Nephron progenitor cell (in vitro differentiated cells): ENCODE measurements around the gene FAM180B.

Source experiments
- DNase-seq: peaks from one replicate; pipeline ENCODE4 v3.0.0; 2021
- H3K27ac Mint-ChIP-seq: 2 replicates; pipeline ENCODE4 v1.8.0; 2021; ENCODE audit warnings: mild to moderate bottlenecking, moderate library complexity, mixed read lengths
- H3K27me3 Mint-ChIP-seq: 2 replicates; pipeline ENCODE4 v1.8.0; 2021; ENCODE audit warnings: mild to moderate bottlenecking, low read depth, mixed read lengths; ENCODE audit not compliant: poor library complexity
- H3K36me3 Mint-ChIP-seq: 2 replicates; pipeline ENCODE4 v1.8.0; 2021; ENCODE audit warnings: low read depth, mixed read lengths
- H3K4me1 Mint-ChIP-seq: 2 replicates; pipeline ENCODE4 v1.8.0; 2021; ENCODE audit warnings: mixed read lengths
- H3K4me3 Mint-ChIP-seq: 2 replicates; pipeline ENCODE4 v1.8.0; 2021; ENCODE audit warnings: mild to moderate bottlenecking, moderate library complexity, mixed read lengths
- H3K9me3 Mint-ChIP-seq: 2 replicates; pipeline ENCODE4 v1.8.0; 2021; ENCODE audit warnings: mild to moderate bottlenecking, moderate library complexity, mixed read lengths
- CTCF ChIP-seq: fragments of 200-600 bp; sonication (generic); IDR thresholded peaks from 2 replicates; pipeline ENCODE4 v1.5.0; 2021; ENCODE audit warnings: antibody characterized with exemption

FAM180B gene

GRCh38 chr11:47571895-47572294 is 14.6 kb upstream of the FAM180B start:
- H3K4me1 Mint-ChIP-seq = peaks cover 2% of the 10 kb centered on the region
- no peak overlapping the region for H3K27ac Mint-ChIP-seq
- TF ChIP-seq CTCF = no peak

DNA sequence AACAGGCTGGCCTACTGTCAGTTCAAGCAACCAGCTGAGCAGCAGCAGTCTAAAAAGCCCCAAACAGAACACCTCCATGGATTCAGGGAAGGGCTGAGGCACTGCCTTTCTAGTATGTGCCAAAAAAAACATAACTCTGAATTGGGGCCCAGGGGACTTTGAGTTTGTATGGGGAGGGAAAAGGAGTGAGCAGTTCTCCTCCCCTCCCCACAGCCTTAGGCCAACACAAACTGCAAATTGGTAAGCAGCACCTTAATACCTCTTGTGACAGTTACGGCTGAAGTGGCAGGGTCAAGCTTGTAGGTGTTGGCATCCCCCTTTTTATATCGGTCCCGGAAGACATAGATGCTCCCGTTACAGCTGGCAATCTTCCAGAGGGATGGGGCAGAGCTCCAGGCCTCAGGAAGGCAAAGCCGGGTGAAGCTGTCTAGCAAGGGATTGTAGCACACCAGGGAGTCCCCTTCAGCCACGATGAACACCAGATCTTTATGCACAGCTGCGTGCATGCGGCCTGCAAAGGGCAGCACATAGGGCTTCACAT is 13.7 kb upstream of the FAM180B start:
- no peak for TF ChIP-seq CTCF
- Mint-ChIP-seq H3K4me3 (no peak overlapping the region), H3K27ac (peak overlapping the region; percentile 73), H3K36me3 (peaks cover 60% of the 10 kb centered on the region), H3K4me1 (peaks cover 10% of the 10 kb centered on the region), H3K27me3 (no peaks in the 10 kb centered on the region), H3K9me3 (no peaks in the 10 kb centered on the region)
- no peak for DNase-seq

More at GRCh38 chr11:47571895-47572294, 14.6 kb upstream of the FAM180B start:
- Mint-ChIP-seq H3K9me3 (no peaks in the 10 kb centered on the region), H3K4me3 (no peak overlapping the region), H3K36me3 (peaks cover 55% of the 10 kb centered on the region), H3K27me3 (no peaks in the 10 kb centered on the region)
- DNase-seq = no peak

GRCh38 chr11:47573321-47573720 is 13.2 kb upstream of the FAM180B start:
- H3K4me3 Mint-ChIP-seq = no peak overlapping the region
- H3K4me1 Mint-ChIP-seq = peaks cover 16% of the 10 kb centered on the region
- DNase-seq = no peak
- H3K27ac Mint-ChIP-seq = no peak overlapping the region
- H3K36me3 Mint-ChIP-seq = peaks cover 60% of the 10 kb centered on the region
- H3K9me3 Mint-ChIP-seq = no peaks in the 10 kb centered on the region
- TF ChIP-seq CTCF = no peak
- H3K27me3 Mint-ChIP-seq = no peaks in the 10 kb centered on the region

GRCh38 chr11:47577460-47578041 is 8.9 kb upstream of the FAM180B start:
- H3K4me1 Mint-ChIP-seq = peaks cover 43% of the 10 kb centered on the region
- no peaks in the 10 kb centered on the region for H3K9me3 Mint-ChIP-seq
- no peak for DNase-seq
- H3K4me3 Mint-ChIP-seq = peak overlapping the region; percentile 98
- no peaks in the 10 kb centered on the region for H3K27me3 Mint-ChIP-seq
- peak overlapping the region; percentile 100 for H3K27ac Mint-ChIP-seq
- TF ChIP-seq CTCF = no peak
- peaks cover 62% of the 10 kb centered on the region for H3K36me3 Mint-ChIP-seq

GRCh38 chr11:47578524-47579494 is 7.7 kb upstream of the FAM180B start, which contains the start of the genes KBTBD4 and NDUFS3:
Gene KBTBD4, minus strand, starts transcription at chr11:47578970. Its CDS starts 19 bp downstream, at chr11:47578951.
Gene NDUFS3, plus strand, starts transcription at chr11:47579074. Its CDS starts 18 bp downstream, at chr11:47579092.
- H3K36me3 Mint-ChIP-seq = peaks cover 59% of the 10 kb centered on the region

More at GRCh38 chr11:47578524-47579494, 7.7 kb upstream of the FAM180B start, which contains the start of the genes KBTBD4 and NDUFS3:
- H3K27me3 Mint-ChIP-seq = no peaks in the 10 kb centered on the region
- TF ChIP-seq CTCF = no peak
- H3K9me3 Mint-ChIP-seq = no peaks in the 10 kb centered on the region
- H3K27ac Mint-ChIP-seq = peak within 1 kb of the TSS; percentile 100
- peak; percentile 96 for DNase-seq
- peak within 1 kb of the TSS; percentile 98 for H3K4me3 Mint-ChIP-seq
- peaks cover 43% of the 10 kb centered on the region for H3K4me1 Mint-ChIP-seq
